ENCODE measurements around the gene VPS37D. TPM values are rescaled to one million over a fixed set of nuclear protein-coding genes. Genes with fewer than 3 reads are reported as not detected.

VPS37D gene
- total and polyA plus RNA-seq, 2 donors (not counting 1 experiment from before 2014, with no cell fraction given), result 0.10 to 0.71 TPM

DNA sequence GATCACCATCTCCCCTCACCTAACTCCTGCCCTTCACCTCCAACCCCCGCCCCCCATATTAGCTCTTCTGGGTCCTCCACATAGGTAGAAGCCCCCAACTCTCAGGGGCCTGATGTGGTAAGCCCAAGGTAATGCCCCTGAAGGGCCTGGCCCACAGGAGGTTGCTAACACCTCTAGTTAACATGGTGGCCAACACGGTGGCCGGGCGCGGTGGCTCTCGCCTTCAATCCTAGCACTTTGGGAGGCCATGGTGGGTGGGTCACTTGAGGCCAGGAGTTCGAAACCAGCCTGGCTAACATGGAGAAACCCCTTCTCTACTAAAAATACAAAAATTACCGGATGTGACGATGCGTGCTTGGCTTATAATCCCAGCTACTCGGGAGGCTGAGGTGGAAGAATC lies 42.4 kb upstream of the VPS37D start:
- TF ChIP-seq, protein P1, sequence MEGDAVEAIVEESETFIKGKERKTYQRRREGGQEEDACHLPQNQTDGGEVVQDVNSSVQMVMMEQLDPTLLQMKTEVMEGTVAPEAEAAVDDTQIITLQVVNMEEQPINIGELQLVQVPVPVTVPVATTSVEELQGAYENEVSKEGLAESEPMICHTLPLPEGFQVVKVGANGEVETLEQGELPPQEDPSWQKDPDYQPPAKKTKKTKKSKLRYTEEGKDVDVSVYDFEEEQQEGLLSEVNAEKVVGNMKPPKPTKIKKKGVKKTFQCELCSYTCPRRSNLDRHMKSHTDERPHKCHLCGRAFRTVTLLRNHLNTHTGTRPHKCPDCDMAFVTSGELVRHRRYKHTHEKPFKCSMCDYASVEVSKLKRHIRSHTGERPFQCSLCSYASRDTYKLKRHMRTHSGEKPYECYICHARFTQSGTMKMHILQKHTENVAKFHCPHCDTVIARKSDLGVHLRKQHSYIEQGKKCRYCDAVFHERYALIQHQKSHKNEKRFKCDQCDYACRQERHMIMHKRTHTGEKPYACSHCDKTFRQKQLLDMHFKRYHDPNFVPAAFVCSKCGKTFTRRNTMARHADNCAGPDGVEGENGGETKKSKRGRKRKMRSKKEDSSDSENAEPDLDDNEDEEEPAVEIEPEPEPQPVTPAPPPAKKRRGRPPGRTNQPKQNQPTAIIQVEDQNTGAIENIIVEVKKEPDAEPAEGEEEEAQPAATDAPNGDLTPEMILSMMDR (IDR thresholded peaks at IDR 0.05), result no peak
- no peak for TF ChIP-seq EZH2 (IDR thresholded peaks at IDR 0.05; ENCODE audit: borderline replicate concordance, insufficient read depth, low read depth, low read length, poor library complexity, severe bottlenecking)
- Histone ChIP-seq H4K20me1 (ENCODE audit: control insufficient read depth, insufficient read depth, low read length, poor library complexity, severe bottlenecking) (no peaks in the 10 kb centered on the region), H3K4me3 (ENCODE audit: control extremely low read depth in 1 of 5, extremely low read depth in 1 of 5, insufficient read depth in 1 of 5, low read depth in 2 of 5, low read length in 4 of 5) (no peak overlapping the region), H3K9me3 (ENCODE audit: control extremely low read depth in 1 of 3, control insufficient read depth in 2 of 3, insufficient read depth in 1 of 3, low read length in 2 of 3) (peaks cover 0 to 12% (median 0%) of the 10 kb centered on the region in 3 donors), H3K9ac (ENCODE audit: low read length) (no peak overlapping the region), H3K36me3 (replicated peaks in 1 of 2; ENCODE audit: control extremely low read depth in 1 of 2, control insufficient read depth in 1 of 2, extremely low read depth in 1 of 2, insufficient read depth in 2 of 2, low read length in 1 of 2) (no peaks in the 10 kb centered on the region), H2AFZ (ENCODE audit: insufficient read depth, low read depth, low read length, poor library complexity, severe bottlenecking) (no peak overlapping the region), H3K4me2 (replicated peaks; ENCODE audit: low read depth, low read length, poor library complexity, severe bottlenecking) (no peak overlapping the region), H3K27me3 (replicated peaks in 1 of 4; ENCODE audit: control extremely low read depth in 1 of 4, control insufficient read depth in 3 of 4, insufficient read depth in 4 of 4, low read length in 3 of 4) (peaks cover 0 to 64% (median 24%) of the 10 kb centered on the region in 4 experiments), H3K27ac (ENCODE audit: low read length in 2 of 2) (no peak overlapping the region), H3K79me2 (ENCODE audit: control insufficient read depth, insufficient read depth, low read length) (no peaks in the 10 kb centered on the region), H3K4me1 (ENCODE audit: control insufficient read depth in 2 of 2, insufficient read depth in 2 of 2, low read length in 2 of 2) (peaks cover 14 to 21% of the 10 kb centered on the region in 2 donors)
- ChIA-PET POLR2A (no interaction called here), CTCF (interaction anchor here (1.2 kb wide), 1 partner anchor 19 kb away, joined by 4 read pairs; no protein-coding TSS in a partner anchor)
- Mint-ChIP-seq H3K9me3 (ENCODE audit: insufficient read depth) (no peaks in the 10 kb centered on the region), H3K27me3 (peaks cover 42% of the 10 kb centered on the region), H3K4me1 (peaks cover 16% of the 10 kb centered on the region), H3K27ac (no peak overlapping the region), H3K4me3 (no peak overlapping the region)
- intact Hi-C loops (cut with micrococcal nuclease), result no loop called here
- 85% methylated on average over 8 of the region's 11 CpGs for WGBS (ENCODE audit: insufficient coverage)
- no peak for ATAC-seq (ENCODE audit: low read depth)
- DNase-seq, result no peak

DNA sequence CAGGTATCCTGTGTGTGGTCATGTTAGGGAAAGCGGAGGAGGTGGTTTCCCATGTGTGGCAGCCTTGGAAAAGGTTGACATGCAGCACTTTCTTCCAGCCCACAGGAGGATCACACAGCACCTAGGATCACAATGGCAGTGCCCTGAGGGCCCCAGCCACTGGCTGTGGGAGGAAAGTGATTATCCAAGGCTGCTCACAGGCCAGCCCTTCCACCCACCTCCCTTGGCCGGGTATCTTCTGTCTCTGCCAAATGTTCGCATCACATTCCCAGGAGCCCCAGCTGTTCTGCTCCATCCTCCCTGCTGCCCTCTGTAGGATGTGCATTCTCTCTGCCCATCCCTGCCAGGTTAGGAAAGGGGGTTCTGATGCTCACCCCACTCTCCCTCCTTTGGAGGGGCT lies 40.8 kb upstream of the VPS37D start:
- no peak overlapping the region for H3K27ac ChIP-seq (ENCODE audit: low read length in 2 of 2)
- WGBS (ENCODE audit: insufficient coverage), result no CpG with 5 or more reads among the region's 3 CpGs
- no peak overlapping the region for H3K9ac ChIP-seq (ENCODE audit: low read length)
- CTCF ChIA-PET, result interaction anchor here (1.2 kb wide), 1 partner anchor 20 kb away, joined by 4 read pairs; no protein-coding TSS in a partner anchor
- no peak overlapping the region for H3K4me3 ChIP-seq (ENCODE audit: control extremely low read depth in 1 of 5, extremely low read depth in 1 of 5, insufficient read depth in 1 of 5, low read depth in 2 of 5, low read length in 4 of 5)
- H3K4me2 ChIP-seq (replicated peaks; ENCODE audit: low read depth, low read length, poor library complexity, severe bottlenecking), result no peak overlapping the region
- intact Hi-C loops (cut with micrococcal nuclease), result no loop called here
- H3K27me3 ChIP-seq (replicated peaks in 1 of 4; ENCODE audit: control extremely low read depth in 1 of 4, control insufficient read depth in 3 of 4, insufficient read depth in 4 of 4, low read length in 3 of 4), result peaks cover 0 to 58% (median 22%) of the 10 kb centered on the region in 4 experiments
- DNase-seq (no peak), ATAC-seq (ENCODE audit: low read depth) (no peak)
- Mint-ChIP-seq H3K27ac (no peak overlapping the region), H3K9me3 (ENCODE audit: insufficient read depth) (no peaks in the 10 kb centered on the region), H3K4me3 (no peak overlapping the region), H3K27me3 (peaks cover 41% of the 10 kb centered on the region), H3K4me1 (peaks cover 16% of the 10 kb centered on the region)
- H3K36me3 ChIP-seq (replicated peaks in 1 of 2; ENCODE audit: control extremely low read depth in 1 of 2, control insufficient read depth in 1 of 2, extremely low read depth in 1 of 2, insufficient read depth in 2 of 2, low read length in 1 of 2), result no peaks in the 10 kb centered on the region
- H2AFZ ChIP-seq (ENCODE audit: insufficient read depth, low read depth, low read length, poor library complexity, severe bottlenecking), result no peak overlapping the region
- peaks cover 0 to 12% (median 0%) of the 10 kb centered on the region in 3 donors for H3K9me3 ChIP-seq (ENCODE audit: control extremely low read depth in 1 of 3, control insufficient read depth in 2 of 3, insufficient read depth in 1 of 3, low read length in 2 of 3)
- TF ChIP-seq EZH2 (IDR thresholded peaks at IDR 0.05; ENCODE audit: borderline replicate concordance, insufficient read depth, low read depth, low read length, poor library complexity, severe bottlenecking), result no peak
- TF ChIP-seq, protein P1 (IDR thresholded peaks at IDR 0.05), result no peak
- POLR2A ChIA-PET, result interaction anchor here (0.7 kb wide), 2 partner anchors 270 to 600 kb away, joined by 4 to 5 read pairs; no protein-coding TSS in a partner anchor
- H3K4me1 ChIP-seq (ENCODE audit: control insufficient read depth in 2 of 2, insufficient read depth in 2 of 2, low read length in 2 of 2), result peaks cover 14 to 21% of the 10 kb centered on the region in 2 donors
- no peaks in the 10 kb centered on the region for H4K20me1 ChIP-seq (ENCODE audit: control insufficient read depth, insufficient read depth, low read length, poor library complexity, severe bottlenecking)
- no peaks in the 10 kb centered on the region for H3K79me2 ChIP-seq (ENCODE audit: control insufficient read depth, insufficient read depth, low read length)
